Effector CD4-positive, alpha-beta T cell (primary cell): ENCODE measurements around the gene GBGT1.
"Not testable (repeated sequence)": the region's sequence is repeated elsewhere in the genome, so short reads cannot be mapped to it uniquely, and the experiment has no call there.

Source experiments
- DNase-seq: peaks from one replicate; pipeline ENCODE4 v3.0.0-alpha.2; 2020

GBGT1 gene

GRCh38 chr9:133194597-133194996 lies 30.9 kb upstream of the GBGT1 start:
- DNase-seq: no peak

- DNase-seq: no peak
These were observed 28.3 kb upstream of the GBGT1 start for GRCh38 chr9:133191989-133192388.

GRCh38 chr9:133189826-133190225 lies 26.1 kb upstream of the GBGT1 start:
- no peak for DNase-seq

GRCh38 chr9:133188843-133189180 lies 25.1 kb upstream of the GBGT1 start:
- no peak for DNase-seq

GRCh38 chr9:133188006-133188842 lies 24.5 kb upstream of the GBGT1 start:
- no peak for DNase-seq

GRCh38 chr9:133187561-133188005 lies 23.9 kb upstream of the GBGT1 start:
- no peak for DNase-seq

- no peak for DNase-seq
These were observed 23.0 kb upstream of the GBGT1 start for GRCh38 chr9:133186736-133187135.

GRCh38 chr9:133184971-133185370 lies 21.3 kb upstream of the GBGT1 start:
- DNase-seq: no peak

GRCh38 chr9:133182151-133182550 lies 18.4 kb upstream of the GBGT1 start:
- no peak for DNase-seq

- DNase-seq: no peak
These were observed 17.8 kb upstream of the GBGT1 start for GRCh38 chr9:133181561-133181960.

GRCh38 chr9:133180953-133181352 lies 17.2 kb upstream of the GBGT1 start:
- DNase-seq: no peak

- no peak for DNase-seq
These were observed 9.3 kb upstream of the GBGT1 start for GRCh38 chr9:133173056-133173455.

- no peak for DNase-seq
These were observed 7.6 kb upstream of the GBGT1 start for GRCh38 chr9:133171161-133171961.

- no peak for DNase-seq
These were observed 7.0 kb upstream of the GBGT1 start for GRCh38 chr9:133170716-133171115.

- not testable (repeated sequence) for DNase-seq
These were observed 6.0 kb upstream of the GBGT1 start for GRCh38 chr9:133169687-133170086.

GRCh38 chr9:133169102-133169501 lies 5.4 kb upstream of the GBGT1 start:
- no peak for DNase-seq

- DNase-seq: no peak
These were observed 4.7 kb upstream of the GBGT1 start for GRCh38 chr9:133168432-133168831.

- no peak for DNase-seq
These were observed 4.1 kb upstream of the GBGT1 start for GRCh38 chr9:133167769-133168168.

- no peak for DNase-seq
These were observed 3.5 kb upstream of the GBGT1 start for GRCh38 chr9:133167096-133167730.

- no peak for DNase-seq
These were observed 2.7 kb upstream of the GBGT1 start for GRCh38 chr9:133166392-133166791.

- DNase-seq: no peak
These were observed 1.7 kb upstream of the GBGT1 start for GRCh38 chr9:133165452-133165730.

GRCh38 chr9:133164191-133164590 lies 477 bp upstream of the GBGT1 start:
- no peak for DNase-seq

- DNase-seq: no peak
These were observed 732 bp downstream of the GBGT1 start for GRCh38 chr9:133162861-133163503.
